WTC11 (cell line): Measurements from ENCODE around the gene MARS2.

Experiments
- ELF4 ChIP-seq: sonication (generic); formaldehyde crosslinking; IDR thresholded peaks from 2 replicates; pipeline ENCODE4 v1.8.1; 2022; ENCODE audit warnings: low read depth, mild to moderate bottlenecking, moderate library complexity, missing genetic modification reagents
- FOXJ3 ChIP-seq: sonication (generic); formaldehyde crosslinking; IDR thresholded peaks from 2 replicates; pipeline ENCODE4 v1.9.0; 2021; ENCODE audit warnings: missing genetic modification reagents, mild to moderate bottlenecking, borderline replicate concordance
- NR2C2 ChIP-seq: sonication (generic); formaldehyde crosslinking; IDR thresholded peaks from 2 replicates; pipeline ENCODE4 v1.8.0; 2022; ENCODE audit warnings: mild to moderate bottlenecking, missing genetic modification reagents
- TCF7 ChIP-seq: sonication (generic); formaldehyde crosslinking; IDR thresholded peaks from 2 replicates; pipeline ENCODE4 v1.8.0; 2022; ENCODE audit warnings: mild to moderate bottlenecking, low read depth, missing genetic modification reagents, moderate library complexity
- TF ChIP-seq, protein P1 (sequence below): sonication (generic); formaldehyde crosslinking; IDR thresholded peaks from 2 replicates; pipeline ENCODE4 v1.8.1; 2022; ENCODE audit warnings: low read depth, mild to moderate bottlenecking, moderate library complexity, missing genetic modification reagents, borderline replicate concordance
- TF ChIP-seq, protein P2 (sequence below): fragments of 200-600 bp; IDR thresholded peaks from 2 replicates; pipeline ENCODE4 v1.8.0; 2022; ENCODE audit warnings: antibody characterized with exemption
- TF ChIP-seq, protein P3 (sequence below): sonication (generic); formaldehyde crosslinking; IDR thresholded peaks from 2 replicates; pipeline ENCODE4 v1.8.0; 2022; ENCODE audit warnings: mild to moderate bottlenecking, missing genetic modification reagents
- TF ChIP-seq, protein P4 (sequence below): sonication (generic); formaldehyde crosslinking; IDR thresholded peaks from 2 replicates; pipeline ENCODE4 v1.8.0; 2022; ENCODE audit warnings: mild to moderate bottlenecking, missing genetic modification reagents

DNA sequence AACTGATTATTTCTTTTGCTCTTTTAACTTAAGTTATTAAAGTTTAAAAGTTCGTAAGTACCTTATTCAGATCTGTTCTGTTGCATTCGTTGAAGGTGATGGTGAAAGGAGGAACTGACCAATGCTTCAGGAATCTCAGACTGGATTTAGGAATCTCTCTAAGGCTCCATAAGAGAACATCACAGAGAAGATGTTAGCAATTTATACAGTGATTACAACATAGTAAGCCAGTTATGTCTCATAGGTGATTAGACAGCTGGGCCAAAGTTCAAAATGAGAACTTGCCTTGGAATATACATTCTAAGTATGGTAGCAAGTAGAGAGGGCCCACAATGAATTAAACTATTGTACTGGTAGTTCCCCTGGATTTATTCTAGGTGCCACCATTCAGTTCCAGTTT lies 3.2 kb downstream of the MARS2 start:
- TF ChIP-seq, protein P1, sequence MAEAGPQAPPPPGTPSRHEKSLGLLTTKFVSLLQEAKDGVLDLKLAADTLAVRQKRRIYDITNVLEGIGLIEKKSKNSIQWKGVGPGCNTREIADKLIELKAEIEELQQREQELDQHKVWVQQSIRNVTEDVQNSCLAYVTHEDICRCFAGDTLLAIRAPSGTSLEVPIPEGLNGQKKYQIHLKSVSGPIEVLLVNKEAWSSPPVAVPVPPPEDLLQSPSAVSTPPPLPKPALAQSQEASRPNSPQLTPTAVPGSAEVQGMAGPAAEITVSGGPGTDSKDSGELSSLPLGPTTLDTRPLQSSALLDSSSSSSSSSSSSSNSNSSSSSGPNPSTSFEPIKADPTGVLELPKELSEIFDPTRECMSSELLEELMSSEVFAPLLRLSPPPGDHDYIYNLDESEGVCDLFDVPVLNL (CRISPR knock-in tag), result no peak
- TF ChIP-seq TCF7 (CRISPR knock-in tag) (no peak), NR2C2 (CRISPR knock-in tag) (no peak), ELF4 (CRISPR knock-in tag) (no peak), FOXJ3 (CRISPR knock-in tag) (no peak)
- TF ChIP-seq, protein P2, sequence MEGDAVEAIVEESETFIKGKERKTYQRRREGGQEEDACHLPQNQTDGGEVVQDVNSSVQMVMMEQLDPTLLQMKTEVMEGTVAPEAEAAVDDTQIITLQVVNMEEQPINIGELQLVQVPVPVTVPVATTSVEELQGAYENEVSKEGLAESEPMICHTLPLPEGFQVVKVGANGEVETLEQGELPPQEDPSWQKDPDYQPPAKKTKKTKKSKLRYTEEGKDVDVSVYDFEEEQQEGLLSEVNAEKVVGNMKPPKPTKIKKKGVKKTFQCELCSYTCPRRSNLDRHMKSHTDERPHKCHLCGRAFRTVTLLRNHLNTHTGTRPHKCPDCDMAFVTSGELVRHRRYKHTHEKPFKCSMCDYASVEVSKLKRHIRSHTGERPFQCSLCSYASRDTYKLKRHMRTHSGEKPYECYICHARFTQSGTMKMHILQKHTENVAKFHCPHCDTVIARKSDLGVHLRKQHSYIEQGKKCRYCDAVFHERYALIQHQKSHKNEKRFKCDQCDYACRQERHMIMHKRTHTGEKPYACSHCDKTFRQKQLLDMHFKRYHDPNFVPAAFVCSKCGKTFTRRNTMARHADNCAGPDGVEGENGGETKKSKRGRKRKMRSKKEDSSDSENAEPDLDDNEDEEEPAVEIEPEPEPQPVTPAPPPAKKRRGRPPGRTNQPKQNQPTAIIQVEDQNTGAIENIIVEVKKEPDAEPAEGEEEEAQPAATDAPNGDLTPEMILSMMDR, result no peak
- TF ChIP-seq, protein P3, sequence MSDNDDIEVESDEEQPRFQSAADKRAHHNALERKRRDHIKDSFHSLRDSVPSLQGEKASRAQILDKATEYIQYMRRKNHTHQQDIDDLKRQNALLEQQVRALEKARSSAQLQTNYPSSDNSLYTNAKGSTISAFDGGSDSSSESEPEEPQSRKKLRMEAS (CRISPR knock-in tag), result no peak
- TF ChIP-seq, protein P4, sequence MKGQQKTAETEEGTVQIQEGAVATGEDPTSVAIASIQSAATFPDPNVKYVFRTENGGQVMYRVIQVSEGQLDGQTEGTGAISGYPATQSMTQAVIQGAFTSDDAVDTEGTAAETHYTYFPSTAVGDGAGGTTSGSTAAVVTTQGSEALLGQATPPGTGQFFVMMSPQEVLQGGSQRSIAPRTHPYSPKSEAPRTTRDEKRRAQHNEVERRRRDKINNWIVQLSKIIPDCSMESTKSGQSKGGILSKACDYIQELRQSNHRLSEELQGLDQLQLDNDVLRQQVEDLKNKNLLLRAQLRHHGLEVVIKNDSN (CRISPR knock-in tag), result no peak
